HG03354 (cell line): ENCODE measurements around the gene PARN.
"Not testable (repeated sequence)": the region's sequence is repeated elsewhere in the genome, so short reads cannot be mapped to it uniquely, and the experiment has no call there.

Experiments
- ATAC-seq: cut with Tn5 transposase; IDR thresholded peaks from one replicate; pipeline ENCODE4 v1.9.1; 2021; ENCODE audit warnings: mild to moderate bottlenecking; ENCODE audit not compliant: unreplicated experiment, poor library complexity, severe bottlenecking

Gene PARN

DNA sequence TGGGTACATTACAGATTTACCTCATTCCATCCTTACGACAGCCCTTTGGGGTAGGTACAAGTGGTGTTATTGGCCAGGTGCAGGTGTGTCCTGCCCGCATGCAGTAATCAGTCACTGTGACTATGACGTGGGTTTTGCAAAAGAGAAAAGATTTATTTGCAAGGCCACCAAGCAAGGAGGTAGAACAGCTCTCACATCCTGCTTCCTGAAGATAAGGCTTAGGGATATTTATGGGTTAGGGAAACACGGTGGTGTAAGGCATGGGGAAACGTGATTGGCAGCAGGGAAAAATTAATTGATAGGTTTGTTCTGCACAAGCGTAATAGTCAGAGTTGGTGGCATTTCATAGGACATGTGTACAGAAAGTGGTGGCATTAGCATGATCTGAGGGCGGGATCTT is 214.8 kb downstream of the PARN start:
- ATAC-seq, result no peak

DNA sequence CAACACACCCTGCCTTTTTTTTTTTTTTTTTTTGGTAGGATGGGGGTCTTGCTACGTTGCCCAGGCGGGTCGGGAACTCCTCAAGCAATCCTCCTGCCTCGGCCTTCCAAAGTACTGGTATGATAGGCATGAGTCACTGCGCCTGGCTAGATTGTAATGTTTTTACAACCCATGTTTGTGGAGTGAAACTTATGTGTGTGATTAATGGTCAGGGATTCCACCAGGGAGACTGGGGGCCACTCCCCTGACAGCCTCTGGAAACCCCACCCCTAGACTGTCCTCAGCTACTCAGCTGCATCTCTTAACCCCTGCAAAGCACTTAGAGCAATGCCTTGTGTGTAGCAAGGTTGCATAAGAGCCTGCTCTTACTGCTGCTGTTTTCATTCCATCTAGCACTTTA is 220.5 kb downstream of the PARN start:
- ATAC-seq, result no peak

DNA sequence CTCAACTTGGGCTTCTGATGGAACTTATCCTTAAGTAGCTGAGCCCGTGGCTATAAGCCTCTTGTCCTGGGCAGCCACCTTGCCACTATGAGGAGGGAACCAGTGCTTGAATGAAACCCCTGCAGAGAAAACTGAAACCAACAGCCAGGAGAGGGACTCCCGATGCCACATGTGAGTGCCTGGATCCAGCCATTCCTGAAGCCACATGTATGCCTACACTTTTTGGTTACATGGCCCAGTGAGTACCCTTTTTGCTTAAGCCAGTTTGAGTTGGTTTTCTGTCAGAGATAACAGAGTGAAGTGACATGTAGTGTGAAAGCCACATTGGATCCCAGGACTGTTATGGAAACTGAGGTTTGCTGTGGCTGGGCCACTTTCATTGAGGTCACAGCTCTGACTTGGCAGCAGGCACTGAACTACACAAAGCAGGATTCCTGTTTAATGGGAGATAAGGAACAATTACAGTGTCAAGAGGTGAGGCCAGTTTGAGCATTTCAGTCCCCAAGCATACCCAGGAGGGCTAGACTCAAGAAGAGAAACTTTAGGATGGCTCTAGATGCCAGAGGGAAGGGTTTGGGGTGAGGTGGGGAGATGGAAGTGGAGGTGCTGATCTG is 222.2 kb downstream of the PARN start:
- no peak for ATAC-seq

DNA sequence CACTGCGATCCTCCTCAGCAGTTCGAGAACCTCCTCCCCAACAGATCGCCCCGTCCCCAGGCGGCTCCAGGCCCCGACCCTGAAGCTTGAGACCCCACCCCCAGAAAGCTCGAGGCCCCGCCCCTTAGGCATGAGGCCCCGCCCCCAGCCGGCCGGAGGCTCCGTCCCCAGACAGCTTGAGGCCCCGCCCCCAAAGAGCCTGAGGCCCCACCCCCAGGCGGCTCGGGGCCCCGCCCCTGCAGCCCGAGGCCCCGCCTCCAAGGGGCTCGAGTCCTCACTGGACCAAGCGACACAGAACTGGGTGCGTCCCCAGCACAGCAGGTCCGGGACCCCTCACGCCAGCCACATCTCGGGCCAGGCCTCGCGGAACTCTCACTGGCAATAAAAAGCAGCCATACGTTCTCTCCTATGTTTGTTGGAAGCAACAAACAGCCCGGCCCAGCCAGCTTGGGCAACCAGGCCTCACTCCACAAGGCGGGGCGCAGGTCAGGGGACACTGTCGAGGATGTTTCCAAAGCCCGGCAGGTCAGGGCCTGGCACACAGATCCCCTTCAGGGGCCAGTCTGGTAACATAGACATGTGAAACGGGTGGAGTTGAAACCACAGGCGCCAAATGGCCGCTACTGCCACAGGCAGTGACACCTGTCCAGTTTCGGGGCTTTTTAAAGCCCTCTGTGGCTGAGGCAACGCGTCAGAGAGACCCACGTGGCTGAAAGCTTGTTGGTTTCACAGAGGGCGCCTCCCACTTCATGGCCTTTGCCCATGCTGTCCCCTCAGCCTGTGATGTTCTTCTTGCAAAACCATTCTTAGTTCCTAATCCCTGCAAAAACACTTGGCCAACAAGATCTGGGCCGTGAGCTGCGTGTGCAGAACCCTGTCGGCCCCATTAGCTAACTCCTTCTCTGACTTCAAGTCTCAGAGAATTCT is 224.2 kb downstream of the PARN start:
- ATAC-seq, result peak; percentile 96

DNA sequence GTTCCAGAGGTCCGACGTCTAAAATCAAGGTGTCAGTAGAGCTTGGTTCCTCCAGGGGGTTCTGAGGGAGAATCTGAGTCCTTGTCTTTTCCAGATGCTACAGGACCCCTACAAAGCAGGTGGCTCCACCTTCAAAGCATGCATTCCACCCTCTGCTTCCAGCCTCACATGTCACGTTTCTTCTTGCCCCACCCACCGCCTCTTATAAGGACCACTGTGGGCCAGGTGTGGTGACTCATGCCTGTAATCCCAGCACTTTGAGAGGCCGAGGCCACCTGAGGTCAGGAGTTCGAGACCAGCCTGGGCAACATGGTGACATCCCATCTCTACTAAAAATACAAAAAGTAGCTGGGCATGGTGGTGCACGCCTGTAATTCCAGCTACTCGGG is 227.1 kb downstream of the PARN start:
- not testable (repeated sequence) for ATAC-seq

DNA sequence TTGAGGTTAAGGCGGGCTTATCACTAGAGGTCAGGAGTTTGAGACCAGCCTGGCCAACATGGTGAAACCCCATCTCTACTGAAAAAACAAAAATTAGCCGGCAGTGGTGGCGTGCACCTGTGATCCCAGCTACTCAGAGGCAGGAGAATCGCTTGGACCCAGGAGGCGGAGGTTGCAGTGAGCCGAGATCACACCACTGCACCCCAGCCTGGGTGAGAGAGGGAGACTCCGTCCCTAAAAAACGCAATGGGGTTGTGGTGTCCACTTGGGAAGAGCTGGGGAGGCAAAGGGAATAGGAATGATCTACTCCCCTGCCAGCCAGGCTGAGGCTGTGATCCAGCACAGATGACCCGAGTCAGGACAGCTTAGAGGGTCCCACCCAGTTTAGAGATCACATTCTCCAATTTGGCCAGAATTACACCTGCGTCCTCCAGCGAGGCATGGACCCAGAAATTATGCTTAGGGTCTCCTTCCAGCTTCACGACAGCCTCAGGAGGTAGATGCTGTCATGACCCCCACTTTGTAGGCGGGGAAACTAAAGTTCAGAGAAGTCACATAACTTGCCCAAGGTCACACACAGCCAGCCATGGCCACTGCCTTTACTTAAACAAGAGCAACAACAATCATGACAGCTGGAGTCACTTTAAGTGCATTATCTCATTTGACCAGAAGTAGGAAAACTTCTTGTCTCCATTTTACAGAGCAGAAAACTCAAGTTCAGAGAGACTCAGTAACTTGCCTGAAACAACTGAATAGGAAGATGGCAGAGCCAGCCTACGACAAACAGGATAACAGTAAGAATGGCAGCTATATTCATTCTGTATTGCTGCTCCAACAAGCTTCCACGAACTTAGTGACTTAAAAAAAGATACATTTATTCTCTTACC is 227.7 kb downstream of the PARN start:
- ATAC-seq, result not testable (repeated sequence)

DNA sequence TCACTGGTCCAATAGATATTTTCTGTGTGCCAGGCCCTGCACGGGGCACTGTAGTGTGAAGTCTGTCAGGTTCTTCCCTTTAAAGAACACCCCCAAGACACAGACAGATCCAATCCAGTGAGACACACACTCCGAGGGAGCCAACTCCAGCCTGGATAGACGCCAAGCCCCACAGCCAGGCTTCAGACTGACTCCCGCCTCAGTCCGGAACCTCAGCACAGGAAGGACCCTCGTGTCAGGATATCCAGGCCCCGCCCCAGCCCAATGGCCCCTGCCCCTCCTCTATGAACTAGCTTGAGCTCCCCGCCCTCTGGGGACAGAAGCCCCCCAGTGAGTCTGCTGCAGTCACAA is 228.4 kb downstream of the PARN start:
- ATAC-seq, result not testable (repeated sequence)

DNA sequence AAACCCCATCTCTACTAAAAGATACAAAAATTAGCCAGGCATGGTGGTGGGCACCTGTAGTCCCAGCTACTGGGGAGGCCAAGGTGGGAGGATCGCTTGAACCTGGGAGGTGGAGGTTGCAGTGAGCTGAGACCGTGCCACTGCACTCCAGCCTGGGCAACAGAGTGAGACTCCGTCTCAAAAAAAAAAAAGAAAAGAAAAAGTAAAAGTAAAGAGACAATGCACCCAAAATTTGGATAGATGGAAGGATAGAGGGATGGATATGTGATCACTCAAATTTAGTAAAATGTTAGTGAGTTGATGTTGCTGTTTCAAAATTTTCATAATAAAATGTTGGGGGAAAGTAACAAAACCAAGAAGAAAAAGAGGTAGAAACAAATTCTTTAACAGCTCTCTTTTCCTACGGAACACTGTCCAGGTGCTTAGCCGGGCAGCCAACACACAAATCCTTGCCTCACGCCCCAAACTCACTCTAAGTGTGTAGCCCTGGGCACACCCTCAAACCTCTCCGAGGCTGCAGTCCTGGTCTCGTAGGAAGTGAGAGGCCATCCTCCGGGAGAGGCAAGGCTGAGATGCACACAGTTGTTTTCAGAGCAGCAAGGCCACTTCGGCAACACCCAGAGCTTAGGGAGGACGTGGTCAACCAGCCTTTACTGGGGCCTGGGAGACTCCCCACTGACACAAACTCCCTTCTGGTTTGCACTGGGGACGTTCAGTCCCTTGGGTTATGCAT is 228.9 kb downstream of the PARN start:
- not testable (repeated sequence) for ATAC-seq

DNA sequence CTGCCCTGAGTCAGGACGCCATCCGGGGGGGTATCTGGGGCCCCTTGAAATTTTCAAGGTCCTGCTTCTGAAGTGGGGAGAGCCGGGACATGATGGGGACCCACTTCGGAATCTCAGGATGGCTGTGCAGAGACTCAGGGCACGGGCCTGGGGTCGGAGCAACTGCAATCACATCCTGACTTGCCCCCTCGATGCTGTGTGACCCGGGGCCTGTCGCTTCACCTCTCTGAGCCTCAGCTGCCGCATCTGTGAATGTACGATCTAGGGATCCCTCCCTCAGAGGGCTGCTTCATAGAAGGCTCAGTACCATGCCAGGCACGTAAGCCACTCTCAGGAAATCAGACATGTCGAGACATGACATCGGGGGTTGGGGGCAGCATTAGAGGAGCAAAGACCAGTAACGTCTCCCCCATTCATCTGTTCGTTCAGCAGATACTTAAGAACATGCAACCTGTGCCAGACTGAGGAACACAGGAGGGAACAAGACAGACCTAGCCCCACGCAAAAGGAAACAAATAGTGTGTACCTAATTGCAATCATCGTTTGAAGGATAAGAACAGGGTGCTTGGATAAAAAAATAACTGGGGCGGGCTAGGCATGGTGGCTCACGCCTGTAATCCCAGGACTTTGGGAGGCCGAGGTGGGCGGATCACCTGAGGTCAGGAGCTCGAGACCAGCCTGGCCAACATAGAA is 229.6 kb downstream of the PARN start:
- no peak for ATAC-seq

DNA sequence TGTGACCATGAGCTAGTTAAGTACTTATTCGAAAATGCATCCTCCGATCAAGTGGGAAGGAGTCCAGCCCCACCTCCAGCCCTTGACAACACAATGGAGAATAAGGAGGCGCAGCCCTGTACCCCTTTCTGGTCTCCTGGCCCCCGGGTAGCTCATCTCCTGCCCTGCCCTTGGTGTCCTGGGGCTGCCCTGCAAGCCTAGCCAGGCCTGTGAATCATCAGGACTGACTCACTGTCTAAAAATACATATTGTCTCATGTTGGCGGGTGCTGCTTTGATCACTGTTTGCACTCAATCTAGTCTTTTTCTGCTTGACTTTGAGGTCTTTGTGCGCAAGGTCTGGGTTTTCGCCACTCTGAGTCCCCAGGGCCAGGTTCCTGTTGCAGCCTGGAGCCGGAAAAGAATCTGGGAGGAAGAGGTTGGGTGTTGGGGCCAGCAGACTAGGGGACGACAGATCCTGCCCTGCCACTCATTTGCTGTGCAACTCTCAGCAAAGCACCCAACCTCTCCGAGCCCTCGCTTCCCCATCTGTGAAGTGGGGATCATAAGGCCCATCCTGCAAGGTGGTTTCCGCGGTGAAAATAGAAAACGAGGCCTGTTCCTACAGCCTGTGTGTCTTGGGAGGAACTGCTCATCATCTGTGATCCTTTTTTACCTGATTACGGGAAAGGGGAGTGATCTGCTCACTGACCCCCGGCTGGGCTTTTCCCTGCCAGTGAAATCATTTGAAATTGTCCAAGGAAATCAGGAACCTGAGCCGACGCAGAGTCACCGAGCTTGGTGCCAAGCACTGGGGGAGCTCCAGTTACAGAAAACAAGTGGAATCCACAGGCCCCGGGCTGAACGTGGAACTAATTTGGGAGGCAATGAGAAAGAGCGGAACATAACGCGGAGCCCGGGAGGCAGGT is 230.4 kb downstream of the PARN start:
- ATAC-seq, result peak; percentile 80

DNA sequence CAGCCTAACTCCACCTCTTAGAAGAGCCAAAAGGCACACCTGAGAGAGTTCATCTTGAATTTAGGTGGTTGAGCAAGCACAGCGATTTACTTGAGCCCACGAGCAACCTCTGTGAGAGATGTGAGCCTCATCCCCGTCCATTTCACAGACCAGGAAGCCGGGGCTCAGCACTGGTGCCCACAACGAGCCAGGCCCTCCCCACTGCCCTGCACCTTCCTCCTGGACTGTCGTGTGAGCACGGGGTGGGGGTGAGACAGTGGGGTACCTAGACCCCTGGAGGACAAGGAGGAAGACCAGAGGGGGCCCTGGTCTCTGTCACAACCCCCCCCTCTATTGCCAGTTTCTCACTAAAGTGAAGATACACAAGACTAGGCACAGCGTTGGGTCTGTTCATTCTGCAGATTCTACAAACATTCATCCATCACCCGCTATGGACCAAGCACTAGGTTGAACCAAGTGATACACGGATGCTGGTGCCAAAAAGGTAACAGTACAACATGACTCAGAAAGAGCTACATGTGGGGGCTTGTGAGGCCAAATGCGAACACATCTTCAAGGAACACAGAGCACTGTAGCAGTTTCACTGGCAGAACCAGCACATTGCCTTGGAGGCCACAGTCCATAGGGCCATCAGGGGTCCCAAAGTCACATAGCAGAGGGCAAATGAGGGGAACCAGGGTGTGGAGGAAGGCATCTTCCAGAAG is 231.9 kb downstream of the PARN start:
- ATAC-seq, result no peak

DNA sequence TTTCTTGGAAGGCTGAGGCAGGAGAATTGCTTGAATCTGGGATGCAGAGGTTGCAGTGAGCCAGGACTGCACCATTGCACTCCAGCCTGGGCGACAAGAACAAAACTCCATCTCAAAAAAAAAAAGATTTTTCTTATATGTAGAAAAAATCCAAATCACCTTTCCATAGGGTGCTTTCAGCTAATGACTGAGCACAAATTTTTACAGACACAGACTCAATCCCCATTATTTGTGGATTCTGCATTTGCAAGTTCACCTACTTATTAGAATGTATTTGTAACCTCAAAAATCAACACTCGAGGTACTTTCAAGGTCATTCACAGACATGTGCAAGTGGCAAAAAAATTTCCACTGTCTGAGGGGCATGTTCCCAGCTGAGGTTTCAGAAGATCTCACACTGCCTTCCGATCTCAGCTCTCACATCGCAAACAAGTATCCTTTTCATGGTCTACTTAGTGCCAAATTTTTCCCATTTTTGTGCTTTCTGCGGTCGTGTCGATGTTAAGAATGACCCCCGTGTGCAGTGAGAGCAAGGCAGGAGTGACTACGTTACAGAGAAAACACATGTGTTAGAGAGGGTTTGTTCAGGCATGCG is 234.3 kb downstream of the PARN start:
- not testable (repeated sequence) for ATAC-seq

DNA sequence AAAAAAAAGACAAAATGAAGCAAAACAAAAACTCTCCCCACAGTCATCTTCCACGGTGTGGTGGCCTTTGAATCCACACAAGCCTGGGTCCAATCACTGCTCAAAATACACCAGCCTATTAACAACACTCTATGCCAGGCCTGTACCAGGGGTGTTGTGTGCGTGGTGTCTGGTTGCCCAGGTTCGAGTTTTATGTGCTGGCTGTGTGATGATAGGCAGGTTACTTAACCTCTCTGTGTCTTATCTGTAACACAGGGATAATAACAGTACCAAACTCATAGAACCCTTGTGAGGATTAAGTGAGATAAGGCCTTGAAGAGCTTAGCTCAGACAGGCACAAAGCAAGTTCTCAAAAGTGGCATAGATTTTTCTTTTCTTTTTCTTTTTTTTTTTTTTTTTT is 235.2 kb downstream of the PARN start:
- no peak for ATAC-seq

DNA sequence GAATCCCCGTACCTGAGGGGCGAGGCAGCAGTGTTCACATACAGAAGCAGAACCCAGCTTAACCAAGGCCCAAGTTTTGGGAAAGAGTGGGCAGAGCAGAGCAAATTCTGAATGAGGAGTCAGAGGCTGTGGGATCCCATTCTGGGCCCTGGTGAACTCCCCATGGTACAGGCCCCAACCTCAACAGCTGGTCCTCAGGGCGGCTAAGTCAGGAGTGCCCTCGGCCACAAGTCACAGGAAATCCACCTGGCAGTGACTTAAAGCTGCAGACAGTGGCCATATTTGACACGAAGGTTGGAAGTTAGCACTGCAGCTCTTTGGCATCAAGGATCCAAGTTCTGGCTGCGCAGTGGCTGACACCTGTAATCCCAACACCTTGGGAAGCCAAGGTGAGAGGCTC is 237.1 kb downstream of the PARN start:
- ATAC-seq, result no peak

DNA sequence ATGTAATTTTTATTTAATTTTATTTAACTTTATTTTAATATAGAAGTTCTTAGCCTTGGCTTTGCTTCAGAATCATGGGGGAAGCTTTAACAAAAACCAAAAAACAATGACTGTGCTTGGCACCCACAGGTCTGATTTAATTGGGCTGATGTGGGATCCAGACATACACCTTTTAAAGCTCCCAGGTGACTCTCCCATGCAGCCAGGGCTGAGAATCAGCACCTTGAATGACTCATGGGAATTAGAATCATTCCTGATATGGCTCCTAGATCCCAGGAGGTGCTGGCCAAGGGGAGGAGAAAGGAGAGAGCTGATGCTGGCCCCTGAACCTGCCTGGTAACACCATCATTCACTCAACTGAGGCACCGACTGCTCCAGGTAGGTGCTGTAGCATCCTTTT is 240.7 kb downstream of the PARN start:
- ATAC-seq, result no peak

DNA sequence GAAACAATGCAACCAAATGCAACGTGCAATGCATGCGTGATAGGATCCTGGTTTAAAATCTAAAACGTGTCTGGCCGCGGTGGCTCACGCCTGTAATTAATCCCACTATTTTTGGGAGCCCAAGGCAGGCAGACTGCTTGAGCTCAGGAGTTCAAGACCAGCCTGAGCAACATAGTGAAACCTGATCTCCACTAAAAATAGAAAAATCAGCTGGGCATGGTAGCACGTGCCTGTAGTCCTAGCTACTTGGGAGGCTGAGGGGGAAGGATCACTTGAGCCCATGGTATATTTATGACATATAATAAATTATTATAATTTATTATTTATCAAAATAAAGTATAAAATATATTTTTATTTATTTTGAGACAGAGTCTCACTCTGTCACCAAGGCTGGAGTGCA is 241.8 kb downstream of the PARN start:
- ATAC-seq, result no peak

DNA sequence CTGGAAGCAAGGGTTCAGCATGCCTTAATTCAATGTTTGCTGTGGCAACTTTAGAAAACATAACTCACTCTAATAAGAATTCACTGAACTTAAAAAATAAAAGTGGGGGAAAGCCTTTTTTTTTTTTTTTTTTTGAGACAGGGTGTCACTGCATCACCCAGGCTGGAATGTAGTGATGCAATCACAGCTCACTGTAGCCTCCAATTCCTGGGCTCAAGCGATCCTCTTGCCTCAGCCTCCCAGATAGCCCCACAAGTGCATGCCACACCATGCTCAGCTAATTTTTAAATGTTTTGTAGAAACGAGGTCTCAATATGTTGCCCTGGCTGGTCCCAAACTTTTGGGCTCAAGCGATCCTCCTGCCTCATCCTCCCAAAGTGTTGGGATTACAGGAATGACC is 243.9 kb downstream of the PARN start:
- ATAC-seq, result no peak
